ENCODE data around the gene NFAT5.

- TF ChIP-seq CTCF (conservative IDR thresholded peaks at IDR 0.05) (no peak), EZH2 (IDR thresholded peaks at IDR 0.05; ENCODE audit: low read depth) (no peak)
Observed at GRCh38 chr16:69589434-69590269, 23.9 kb downstream of the NFAT5 start.

Data from PC-9 (cell line).